HepG2 (cell line): ENCODE results near the gene ADGRB3. TPM values are rescaled to one million over a fixed set of nuclear protein-coding genes. Genes with fewer than 3 reads are reported as not detected.

Experiments used
- ATAC-seq: fragments of 200-7000 bp; cut with Tn5 transposase; 3 replicates; pipeline ENCODE4 v1.9.1; 2020; ENCODE audit warnings: mild to moderate bottlenecking, moderate library complexity
- BruUV-seq: library from RNA; stranded (reverse); fragments of 400-500 nt; replicated peaks from 2 replicates; lab custom pipeline; 2021; lab: Mats Ljungman, UMichigan
- CTCF ChIA-PET: fragments of 300-600 bp; formaldehyde crosslinking; extraction: SDS; loops from one replicate; lab custom pipeline; 2021; ENCODE audit warnings: low total read pairs, inconsistent platforms, low intra/inter-chr PET ratio; lab: Yijun Ruan, JAX
- POLR2A ChIA-PET: fragments of 350-600 bp; sonication (Branson Sonifier 250); formaldehyde crosslinking; loops from one replicate; lab custom pipeline; 2020; ENCODE audit warnings: antibody characterized with exemption, inconsistent platforms; lab: Yijun Ruan, JAX
- DNase-seq: peaks from one replicate; pipeline ENCODE4 v3.0.0-alpha.2; 2015; ENCODE audit warnings: low spot score
- FAIRE-seq: peaks from 3 replicates; lab custom pipeline; 2011; peaks lifted over from hg19 to GRCh38; lab: Jason Lieb, UNC
- H2AFZ ChIP-seq: one replicate; pipeline ENCODE4 v1.6.1; 2011; ENCODE audit warnings: low read length, inconsistent platforms
- H3K27ac ChIP-seq: fragments of 300-600 bp; 3 replicates; pipeline ENCODE4 v1.8.0; 2011; ENCODE audit warnings: mixed run types, mild to moderate bottlenecking, mixed read lengths, low read length, inconsistent platforms; ENCODE audit not compliant: insufficient read depth; ENCODE audit errors: extremely low read length
- H3K27me3 ChIP-seq, 2 experiments: fragments of 200-600 bp in 1 of 2; 2 replicates in 1 of 2; 3 replicates in 1 of 2; pipeline versions ENCODE4 v1.6.0 to v1.8.0; 2011; ENCODE audit warnings: low read length in 2 of 2, mild to moderate bottlenecking in 2 of 2, moderate library complexity in 2 of 2, inconsistent platforms in 1 of 2; ENCODE audit not compliant: insufficient read depth in 2 of 2, control insufficient read depth in 1 of 2
- H3K36me3 ChIP-seq, 2 experiments: fragments of 200-600 bp in 1 of 2; replicated peaks in 1 of 2; 2 replicates in 1 of 2; 3 replicates in 1 of 2; pipeline versions ENCODE4 v1.5.1 to v1.8.0; 2011; ENCODE audit warnings: low read length in 2 of 2, inconsistent platforms in 1 of 2; ENCODE audit not compliant: insufficient read depth in 2 of 2, control insufficient read depth in 1 of 2
- H3K4me1 ChIP-seq: 2 replicates; pipeline ENCODE4 v1.5.1; 2012; ENCODE audit warnings: low read length, inconsistent platforms; ENCODE audit not compliant: insufficient read depth
- H3K4me2 ChIP-seq: 2 replicates; pipeline ENCODE4 v1.6.0; 2011; ENCODE audit warnings: low read depth, low read length, inconsistent platforms
- H3K4me3 ChIP-seq, 3 experiments: fragments of 200-600 bp in 1 of 3; sonication (generic), shearing (Covaris generic) in 1 of 3; replicated peaks in 1 of 3; 2 replicates each; pipeline ENCODE4 v1.5.1; 2011 to 2016; ENCODE audit warnings: low read length in 3 of 3, inconsistent platforms in 2 of 3, low read depth in 2 of 3, mild to moderate bottlenecking in 2 of 3, control low read depth in 1 of 3, mixed read lengths in 1 of 3; ENCODE audit not compliant: insufficient read depth in 1 of 3
- H3K79me2 ChIP-seq: one replicate; pipeline ENCODE4 v1.6.1; 2011; ENCODE audit warnings: low read length, inconsistent platforms; ENCODE audit not compliant: insufficient read depth
- H3K9ac ChIP-seq: 2 replicates; pipeline ENCODE4 v1.6.0; 2011; ENCODE audit warnings: mild to moderate bottlenecking, low read depth, low read length, inconsistent platforms; ENCODE audit not compliant: insufficient read depth
- H3K9me3 ChIP-seq: 2 replicates; pipeline ENCODE4 v1.5.1; 2012; ENCODE audit warnings: mild to moderate bottlenecking, low read length
- H4K20me1 ChIP-seq: 2 replicates; pipeline ENCODE4 v1.6.0; 2011; ENCODE audit warnings: inconsistent platforms, mild to moderate bottlenecking, low read length, moderate library complexity; ENCODE audit not compliant: insufficient read depth
- ARNT ChIP-seq: fragments of 450-650 bp; IDR thresholded peaks from 2 replicates; pipeline ENCODE4 v1.6.1; 2017
- FIP1L1 ChIP-seq: fragments of 200-400 bp; formaldehyde crosslinking; IDR thresholded peaks from 2 replicates; pipeline ENCODE4 v1.6.1; 2018; ENCODE audit warnings: low read depth, mild to moderate bottlenecking, low read length, moderate library complexity, borderline replicate concordance; ENCODE audit not compliant: insufficient read depth
- KLF6 ChIP-seq: IDR thresholded peaks from 2 replicates; pipeline ENCODE4 v1.8.0; 2016; ENCODE audit warnings: missing biosample characterization, missing genetic modification reagents
- SALL2 ChIP-seq: sonication (generic); formaldehyde crosslinking; IDR thresholded peaks from 2 replicates; pipeline ENCODE4 v1.8.1; 2023; ENCODE audit warnings: mild to moderate bottlenecking, missing genetic modification reagents, inconsistent platforms
- SETDB1 ChIP-seq: sonication (generic); formaldehyde crosslinking; IDR thresholded peaks from 2 replicates; pipeline ENCODE4 v1.5.1; 2020; ENCODE audit warnings: missing genetic modification reagents, mild to moderate bottlenecking, borderline replicate concordance
- STAT5B ChIP-seq: sonication (generic); formaldehyde crosslinking; IDR thresholded peaks from 2 replicates; pipeline ENCODE4 v1.4.0; 2020; ENCODE audit warnings: missing genetic modification reagents
- TARDBP ChIP-seq: sonication (generic); formaldehyde crosslinking; IDR thresholded peaks from 2 replicates; pipeline ENCODE4 v1.8.0; 2022; ENCODE audit warnings: mild to moderate bottlenecking, missing genetic modification reagents
- ZBTB20 ChIP-seq: sonication (generic); formaldehyde crosslinking; IDR thresholded peaks from 2 replicates; pipeline ENCODE4 v1.8.1; 2023; ENCODE audit warnings: missing genetic modification reagents, low read depth, mild to moderate bottlenecking, borderline replicate concordance
- ZMYM3 ChIP-seq: sonication (generic); formaldehyde crosslinking; IDR thresholded peaks from 2 replicates; pipeline ENCODE4 v1.5.1; 2020; ENCODE audit warnings: mild to moderate bottlenecking, missing genetic modification reagents
- ZNF24 ChIP-seq: fragments of 450-650 bp; IDR thresholded peaks from 2 replicates; pipeline ENCODE4 v1.6.1; 2017; ENCODE audit warnings: antibody characterized with exemption, mild to moderate bottlenecking
- ZNF329 ChIP-seq: sonication (generic); formaldehyde crosslinking; IDR thresholded peaks from 2 replicates; pipeline ENCODE4 v1.9.0; 2021; ENCODE audit warnings: low read depth, mild to moderate bottlenecking, missing genetic modification reagents
- ZNF496 ChIP-seq: sonication (generic); formaldehyde crosslinking; IDR thresholded peaks from 2 replicates; pipeline ENCODE4 v1.8.1; 2023; ENCODE audit warnings: mild to moderate bottlenecking, moderate library complexity, missing genetic modification reagents; ENCODE audit not compliant: insufficient replicate concordance
- ZNF558 ChIP-seq: sonication (generic); formaldehyde crosslinking; IDR thresholded peaks from 2 replicates; pipeline ENCODE4 v1.9.0; 2022; ENCODE audit warnings: mild to moderate bottlenecking, missing genetic modification reagents, borderline replicate concordance
- ZNF563 ChIP-seq: sonication (generic); formaldehyde crosslinking; IDR thresholded peaks from 2 replicates; pipeline ENCODE4 v1.8.0; 2022; ENCODE audit warnings: mild to moderate bottlenecking, moderate library complexity, missing genetic modification reagents
- ZNF572 ChIP-seq: sonication (generic); formaldehyde crosslinking; IDR thresholded peaks from 2 replicates; pipeline ENCODE4 v1.5.1; 2020; ENCODE audit warnings: mild to moderate bottlenecking, missing genetic modification reagents
- ZNF672 ChIP-seq: sonication (generic); formaldehyde crosslinking; IDR thresholded peaks from 2 replicates; pipeline ENCODE4 v1.8.1; 2022; ENCODE audit warnings: missing genetic modification reagents
- ZNF772 ChIP-seq: sonication (generic); formaldehyde crosslinking; IDR thresholded peaks from 2 replicates; pipeline ENCODE4 v1.5.0; 2020; ENCODE audit warnings: mild to moderate bottlenecking, missing genetic modification reagents
- ZNF891 ChIP-seq: sonication (generic); formaldehyde crosslinking; IDR thresholded peaks from 2 replicates; pipeline ENCODE4 v1.5.0; 2020; ENCODE audit warnings: mild to moderate bottlenecking, missing genetic modification reagents
- WGBS: methylation state at CpG from one replicate; pipeline ENCODE4 v1.1.6; 2017; ENCODE audit warnings: low lambda C conversion rate; 5-methylcytosine and 5-hydroxymethylcytosine counted together
- in situ Hi-C: cut with HindIII; loops from 2 replicates; pipeline ENCODE4 v1.10.0; 2017; ENCODE audit warnings: low pct_unique_long_range_greater_than_20kb; ENCODE audit not compliant: extremely low pct_ligation_motif_present
- intact Hi-C: fragments of 100-400 bp; cut with micrococcal nuclease; formaldehyde crosslinking; loops from one replicate; pipeline ENCODE4 v1.10.0; 2022; ENCODE audit not compliant: unreplicated experiment
- polyA plus RNA-seq, 8 experiments: library from polyadenylated mRNA; depleted of rRNA in 3 of 8; stranded (reverse) in 7 of 8; unstranded in 1 of 8; fragments of >200 nt; fragmentation: Illumina TruSeq in 4 of 8; extraction: Trizol in 4 of 8; gene quantifications; 2 replicates each; pipeline versions ENCODE4 v1.2.1 to v1.2.3, GENCODE V29; 2011 to 2016; ENCODE audit warnings: low read depth in 4 of 8, missing spikeins in 1 of 8, mixed read lengths in 1 of 8; ENCODE audit not compliant: insufficient read depth in 1 of 8
- total RNA-seq, 5 experiments: library from RNA; depleted of rRNA; stranded (reverse); fragments of >200 nt; fragmentation: Illumina TruSeq; extraction: Trizol; gene quantifications; 2 replicates each; pipeline ENCODE4 v1.2.3, GENCODE V29; 2016; ENCODE audit warnings: low read depth in 1 of 5
- TF ChIP-seq, protein P1 (sequence below): sonication (generic); formaldehyde crosslinking; IDR thresholded peaks from 2 replicates; pipeline ENCODE4 v1.4.0; 2020; ENCODE audit warnings: missing genetic modification reagents, borderline replicate concordance
- TF ChIP-seq, protein P2 (sequence below): sonication (generic); formaldehyde crosslinking; conservative IDR thresholded peaks from 2 replicates; pipeline ENCODE4 v1.4.0; 2020; ENCODE audit warnings: missing genetic modification reagents

ADGRB3 gene
- total and polyA plus RNA-seq, 2 of the 13 experiments (the other 11 are each of a cell fraction or from before 2014, with no cell fraction given) = not detected

DNA sequence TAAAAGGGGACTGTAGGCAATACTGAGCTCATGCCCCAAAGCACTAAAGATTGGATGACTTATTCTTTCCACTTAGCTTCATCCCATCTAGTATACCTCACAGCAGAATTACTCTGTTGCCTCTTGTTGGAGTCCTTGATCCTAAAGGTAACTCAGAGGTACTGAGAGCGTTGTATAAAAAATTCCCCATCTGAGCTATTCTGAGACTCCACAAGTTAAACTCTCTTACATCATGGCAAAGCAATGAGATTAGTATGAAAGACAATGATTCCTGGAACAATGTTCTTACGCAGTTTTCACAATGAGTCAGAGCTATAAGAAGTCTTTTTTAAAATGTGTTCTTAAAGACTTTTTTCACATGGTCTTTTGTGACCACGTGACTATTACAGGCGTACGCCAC is 370.1 kb downstream of the ADGRB3 start:
- ATAC-seq (no peak), DNase-seq (no peak), FAIRE-seq (no peak)
- no peak overlapping the region for H3K4me3 ChIP-seq
- no peaks in the 10 kb centered on the region for H3K9me3 ChIP-seq
- in situ Hi-C loops = no loop called here
- no peaks in the 10 kb centered on the region for H3K27me3 ChIP-seq
- no peak overlapping the region for H3K4me2 ChIP-seq
- CTCF ChIA-PET = no interaction called here
- no peaks in the 10 kb centered on the region for H4K20me1 ChIP-seq
- H3K79me2 ChIP-seq = no peaks in the 10 kb centered on the region
- POLR2A ChIA-PET = no interaction called here
- H3K9ac ChIP-seq = no peak overlapping the region
- H3K27ac ChIP-seq = no peak overlapping the region
- H2AFZ ChIP-seq = no peak overlapping the region
- intact Hi-C loops = no loop called here
- H3K36me3 ChIP-seq = no peaks in the 10 kb centered on the region
- BruUV-seq = no TSS peak
- H3K4me1 ChIP-seq = no peaks in the 10 kb centered on the region
- 28% methylated on average over 5 of the region's 5 CpGs for WGBS
- TF ChIP-seq ZNF572 (no peak), ZNF672 (CRISPR knock-in tag) (no peak), ZNF496 (CRISPR knock-in tag) (no peak), ZNF772 (no peak), SETDB1 (CRISPR knock-in tag) (no peak), ZNF558 (CRISPR knock-in tag) (no peak), KLF6 (CRISPR knock-in tag) (no peak), ZBTB20 (CRISPR knock-in tag) (no peak), ZNF24 (no peak), ZNF563 (no peak), TARDBP (CRISPR knock-in tag) (no peak), FIP1L1 (no peak), ARNT (no peak), ZMYM3 (CRISPR knock-in tag) (no peak), SALL2 (CRISPR knock-in tag) (no peak), ZNF891 (CRISPR knock-in tag) (no peak), ZNF329 (CRISPR knock-in tag) (no peak), STAT5B (CRISPR knock-in tag) (no peak)
- TF ChIP-seq, protein P1, sequence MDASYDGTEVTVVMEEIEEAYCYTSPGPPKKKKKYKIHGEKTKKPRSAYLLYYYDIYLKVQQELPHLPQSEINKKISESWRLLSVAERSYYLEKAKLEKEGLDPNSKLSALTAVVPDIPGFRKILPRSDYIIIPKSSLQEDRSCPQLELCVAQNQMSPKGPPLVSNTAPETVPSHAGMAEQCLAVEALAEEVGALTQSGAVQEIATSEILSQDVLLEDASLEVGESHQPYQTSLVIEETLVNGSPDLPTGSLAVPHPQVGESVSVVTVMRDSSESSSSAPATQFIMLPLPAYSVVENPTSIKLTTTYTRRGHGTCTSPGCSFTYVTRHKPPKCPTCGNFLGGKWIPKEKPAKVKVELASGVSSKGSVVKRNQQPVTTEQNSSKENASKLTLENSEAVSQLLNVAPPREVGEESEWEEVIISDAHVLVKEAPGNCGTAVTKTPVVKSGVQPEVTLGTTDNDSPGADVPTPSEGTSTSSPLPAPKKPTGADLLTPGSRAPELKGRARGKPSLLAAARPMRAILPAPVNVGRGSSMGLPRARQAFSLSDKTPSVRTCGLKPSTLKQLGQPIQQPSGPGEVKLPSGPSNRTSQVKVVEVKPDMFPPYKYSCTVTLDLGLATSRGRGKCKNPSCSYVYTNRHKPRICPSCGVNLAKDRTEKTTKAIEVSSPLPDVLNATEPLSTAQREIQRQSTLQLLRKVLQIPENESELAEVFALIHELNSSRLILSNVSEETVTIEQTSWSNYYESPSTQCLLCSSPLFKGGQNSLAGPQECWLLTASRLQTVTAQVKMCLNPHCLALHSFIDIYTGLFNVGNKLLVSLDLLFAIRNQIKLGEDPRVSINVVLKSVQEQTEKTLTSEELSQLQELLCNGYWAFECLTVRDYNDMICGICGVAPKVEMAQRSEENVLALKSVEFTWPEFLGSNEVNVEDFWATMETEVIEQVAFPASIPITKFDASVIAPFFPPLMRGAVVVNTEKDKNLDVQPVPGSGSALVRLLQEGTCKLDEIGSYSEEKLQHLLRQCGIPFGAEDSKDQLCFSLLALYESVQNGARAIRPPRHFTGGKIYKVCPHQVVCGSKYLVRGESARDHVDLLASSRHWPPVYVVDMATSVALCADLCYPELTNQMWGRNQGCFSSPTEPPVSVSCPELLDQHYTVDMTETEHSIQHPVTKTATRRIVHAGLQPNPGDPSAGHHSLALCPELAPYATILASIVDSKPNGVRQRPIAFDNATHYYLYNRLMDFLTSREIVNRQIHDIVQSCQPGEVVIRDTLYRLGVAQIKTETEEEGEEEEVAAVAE (CRISPR knock-in tag) = no peak
- TF ChIP-seq, protein P2, sequence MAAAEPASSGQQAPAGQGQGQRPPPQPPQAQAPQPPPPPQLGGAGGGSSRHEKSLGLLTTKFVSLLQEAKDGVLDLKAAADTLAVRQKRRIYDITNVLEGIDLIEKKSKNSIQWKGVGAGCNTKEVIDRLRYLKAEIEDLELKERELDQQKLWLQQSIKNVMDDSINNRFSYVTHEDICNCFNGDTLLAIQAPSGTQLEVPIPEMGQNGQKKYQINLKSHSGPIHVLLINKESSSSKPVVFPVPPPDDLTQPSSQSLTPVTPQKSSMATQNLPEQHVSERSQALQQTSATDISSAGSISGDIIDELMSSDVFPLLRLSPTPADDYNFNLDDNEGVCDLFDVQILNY (CRISPR knock-in tag) = no peak
